Stimulated activated CD4-positive, alpha-beta T cell treated with anti-CD3 and anti-CD28 coated beads, Interleukin-1b, Interleukin-23, amount 100 ng/mL, for 1 hour (primary cell): Measurements from ENCODE around the gene FRY.
A peak's percentile ranks its signal among the peaks of the same experiment; 100 is the strongest.
"Not testable (repeated sequence)": the region's sequence is repeated elsewhere in the genome, so short reads cannot be mapped to it uniquely, and the experiment has no call there.

Source experiments
- DNase-seq, 2 donors: peaks; one replicate each; pipeline ENCODE4 v3.0.0-alpha.2; 2020; ENCODE audit warnings: low read depth in 2 of 2

Gene FRY

GRCh38 chr13:32031025-32031814 lies at the start of gene FRY:
TSS of gene FRY (plus strand) at chr13:32031774. CDS start at chr13:32031796, 22 bp downstream.
- peak; percentile 2 to 10 for DNase-seq

- DNase-seq = no peak
Observed at GRCh38 chr13:31982124-31982523, 49.5 kb upstream of the FRY start.

- no peak for DNase-seq
Observed at GRCh38 chr13:31982540-31982939, 49.0 kb upstream of the FRY start.

GRCh38 chr13:31983696-31984095 lies 47.9 kb upstream of the FRY start:
- not testable (repeated sequence) for DNase-seq

- not testable (repeated sequence) for DNase-seq
Observed at GRCh38 chr13:31984388-31984787, 47.2 kb upstream of the FRY start.

- DNase-seq = no peak
Observed at GRCh38 chr13:31986676-31987470, 44.7 kb upstream of the FRY start.

GRCh38 chr13:31987535-31988170 lies 43.9 kb upstream of the FRY start:
- DNase-seq = no peak

- DNase-seq = not testable (repeated sequence)
Observed at GRCh38 chr13:31994367-31994766, 37.2 kb upstream of the FRY start.

- no peak for DNase-seq
Observed at GRCh38 chr13:31996601-31997000, 35.0 kb upstream of the FRY start.

- DNase-seq = no peak
Observed at GRCh38 chr13:31997641-31998040, 33.9 kb upstream of the FRY start.

GRCh38 chr13:31998131-31998530 lies 33.4 kb upstream of the FRY start:
- DNase-seq = no peak

GRCh38 chr13:32000754-32001153 lies 30.8 kb upstream of the FRY start:
- DNase-seq = not testable (repeated sequence)

- DNase-seq = no peak
Observed at GRCh38 chr13:32001154-32001768, 30.3 kb upstream of the FRY start.

GRCh38 chr13:32001769-32002168 lies 29.8 kb upstream of the FRY start:
- DNase-seq = no peak

- no peak for DNase-seq
Observed at GRCh38 chr13:32002873-32003272, 28.7 kb upstream of the FRY start.

- DNase-seq = no peak
Observed at GRCh38 chr13:32007494-32007893, 24.1 kb upstream of the FRY start.

- DNase-seq = no peak
Observed at GRCh38 chr13:32008518-32009175, 22.9 kb upstream of the FRY start.

GRCh38 chr13:32009362-32009761 lies 22.2 kb upstream of the FRY start:
- no peak for DNase-seq

- DNase-seq = no peak
Observed at GRCh38 chr13:32010136-32010535, 21.4 kb upstream of the FRY start.

- DNase-seq = no peak
Observed at GRCh38 chr13:32011971-32012370, 19.6 kb upstream of the FRY start.

- no peak for DNase-seq
Observed at GRCh38 chr13:32013181-32013580, 18.4 kb upstream of the FRY start.

- DNase-seq = no peak
Observed at GRCh38 chr13:32016119-32016518, 15.5 kb upstream of the FRY start.
